ENCODE results near the gene OR7C1.

The OR7C1 gene

GRCh38 chr19:14835011-14835410 is at the start of gene OR7C1, which contains the start of gene OR7A5:
OR7C1 (minus strand) TSS chr19:14835185; CDS start chr19:14800136, 35,049 bp downstream.
OR7A5 (minus strand) TSS chr19:14835185; CDS start chr19:14828241, 6,944 bp downstream.
- Histone ChIP-seq H3K9me3 (ENCODE audit: insufficient read depth, low read length) (0 out of 2 replicates have a peak, but pooled peaks cover 6% of the 10 kb centered on the region), H3K9ac (ENCODE audit: insufficient read length, low read depth) (no peak within 1 kb of the TSS), H3K4me3 (ENCODE audit: insufficient read length, low read depth) (no peak within 1 kb of the TSS), H3K27me3 (ENCODE audit: insufficient read depth, insufficient read length) (no peaks in the 10 kb centered on the region), H3K36me3 (ENCODE audit: insufficient read depth, insufficient read length, low read length) (no peaks in the 10 kb centered on the region), H3K4me1 (ENCODE audit: insufficient read depth, insufficient read length) (no peaks in the 10 kb centered on the region)
- TF ChIP-seq SUZ12 (IDR thresholded peaks at IDR 0.05; ENCODE audit: extremely low read depth, insufficient read depth, insufficient read length) (no peak), YY1 (IDR thresholded peaks at IDR 0.05; ENCODE audit: insufficient read depth, insufficient read length) (no peak), ZNF274 (IDR thresholded peaks at IDR 0.05; ENCODE audit: low read depth, low read length) (no peak)
- no peak for DNase-seq (ENCODE audit: low read depth, low spot score)

GRCh38 chr19:14871619-14872230 is 36.7 kb upstream of the OR7C1 start:
- DNase-seq (ENCODE audit: low read depth, low spot score): no peak
- H3K9ac ChIP-seq (ENCODE audit: insufficient read length, low read depth): no peak overlapping the region
- TF ChIP-seq ZNF274 (IDR thresholded peaks at IDR 0.05; ENCODE audit: low read depth, low read length): no peak
- no peak for TF ChIP-seq YY1 (IDR thresholded peaks at IDR 0.05; ENCODE audit: insufficient read depth, insufficient read length)
- no peak for TF ChIP-seq SUZ12 (IDR thresholded peaks at IDR 0.05; ENCODE audit: extremely low read depth, insufficient read depth, insufficient read length)
- H3K4me1 ChIP-seq (ENCODE audit: insufficient read depth, insufficient read length): no peaks in the 10 kb centered on the region
- no peak overlapping the region for H3K4me3 ChIP-seq (ENCODE audit: insufficient read length, low read depth)
- H3K9me3 ChIP-seq (ENCODE audit: insufficient read depth, low read length): peaks cover 18% of the 10 kb centered on the region
- H3K36me3 ChIP-seq (ENCODE audit: insufficient read depth, insufficient read length, low read length): no peaks in the 10 kb centered on the region
- no peaks in the 10 kb centered on the region for H3K27me3 ChIP-seq (ENCODE audit: insufficient read depth, insufficient read length)

DNA sequence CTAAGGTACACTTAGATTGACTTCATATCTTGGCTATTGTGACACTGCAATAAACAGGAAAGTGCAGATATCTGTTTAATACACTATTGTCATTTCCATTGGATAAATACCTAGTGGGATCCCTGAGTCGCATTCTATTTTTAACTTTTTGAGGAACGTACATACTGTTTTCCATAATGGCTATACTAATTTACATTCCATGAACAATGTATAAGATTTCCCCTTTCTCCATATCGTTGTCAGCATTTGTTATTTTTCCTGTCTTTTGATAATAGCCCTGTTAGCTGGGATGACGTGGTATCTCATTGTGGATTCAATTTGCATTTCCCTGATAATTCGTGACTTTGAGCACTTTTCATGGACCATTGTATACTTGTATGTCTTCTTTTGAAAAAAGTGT is 33.5 kb upstream of the OR7C1 start:
- DNase-seq (ENCODE audit: low read depth, low spot score): no peak
- no peak for TF ChIP-seq ZNF274 (IDR thresholded peaks at IDR 0.05; ENCODE audit: low read depth, low read length)
- Histone ChIP-seq H3K9ac (ENCODE audit: insufficient read length, low read depth) (no peak overlapping the region), H3K4me1 (ENCODE audit: insufficient read depth, insufficient read length) (no peaks in the 10 kb centered on the region), H3K36me3 (ENCODE audit: insufficient read depth, insufficient read length, low read length) (no peaks in the 10 kb centered on the region), H3K4me3 (ENCODE audit: insufficient read length, low read depth) (no peak overlapping the region), H3K9me3 (ENCODE audit: insufficient read depth, low read length) (peaks cover 20% of the 10 kb centered on the region), H3K27me3 (ENCODE audit: insufficient read depth, insufficient read length) (no peaks in the 10 kb centered on the region)

GRCh38 chr19:14848822-14849221 is 13.8 kb upstream of the OR7C1 start, which contains the start of gene OR7A10:
OR7A10 (minus strand) TSS chr19:14848922; CDS start chr19:14841877, 7,045 bp downstream.
- H3K9ac ChIP-seq (ENCODE audit: insufficient read length, low read depth): no peak within 1 kb of the TSS
- no peaks in the 10 kb centered on the region for H3K36me3 ChIP-seq (ENCODE audit: insufficient read depth, insufficient read length, low read length)
- H3K9me3 ChIP-seq (ENCODE audit: insufficient read depth, low read length): no peaks in the 10 kb centered on the region
- no peaks in the 10 kb centered on the region for H3K27me3 ChIP-seq (ENCODE audit: insufficient read depth, insufficient read length)
- TF ChIP-seq YY1 (IDR thresholded peaks at IDR 0.05; ENCODE audit: insufficient read depth, insufficient read length) (no peak), ZNF274 (IDR thresholded peaks at IDR 0.05; ENCODE audit: low read depth, low read length) (no peak), SUZ12 (IDR thresholded peaks at IDR 0.05; ENCODE audit: extremely low read depth, insufficient read depth, insufficient read length) (no peak)
- H3K4me1 ChIP-seq (ENCODE audit: insufficient read depth, insufficient read length): no peaks in the 10 kb centered on the region
- no peak for DNase-seq (ENCODE audit: low read depth, low spot score)
- no peak within 1 kb of the TSS for H3K4me3 ChIP-seq (ENCODE audit: insufficient read length, low read depth)

DNA sequence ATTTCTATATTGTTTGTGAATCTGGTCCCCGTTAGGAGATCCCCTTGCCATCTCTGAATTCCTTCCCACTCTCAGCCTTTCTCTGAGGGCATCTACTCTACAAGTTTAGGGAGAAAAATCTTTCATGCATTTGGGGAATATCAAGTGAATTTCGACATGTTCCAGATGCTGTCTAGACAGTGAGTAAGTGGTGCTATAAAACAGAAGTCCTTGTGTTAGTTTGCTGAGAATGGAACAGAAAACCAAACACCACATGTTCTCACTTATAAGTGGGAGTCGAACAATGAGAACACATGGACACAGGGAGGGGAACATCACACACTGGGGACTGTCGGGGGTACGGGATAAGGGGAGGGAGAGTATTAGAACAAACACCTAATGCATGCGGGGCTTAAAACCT is 8.6 kb upstream of the OR7C1 start:
- Histone ChIP-seq H3K9me3 (ENCODE audit: insufficient read depth, low read length) (0 out of 2 replicates have a peak, but pooled peaks cover 6% of the 10 kb centered on the region), H3K4me3 (ENCODE audit: insufficient read length, low read depth) (no peak overlapping the region), H3K9ac (ENCODE audit: insufficient read length, low read depth) (no peak overlapping the region), H3K27me3 (ENCODE audit: insufficient read depth, insufficient read length) (no peaks in the 10 kb centered on the region), H3K36me3 (ENCODE audit: insufficient read depth, insufficient read length, low read length) (no peaks in the 10 kb centered on the region), H3K4me1 (ENCODE audit: insufficient read depth, insufficient read length) (no peaks in the 10 kb centered on the region)
- no peak for DNase-seq (ENCODE audit: low read depth, low spot score)
- no peak for TF ChIP-seq ZNF274 (IDR thresholded peaks at IDR 0.05; ENCODE audit: low read depth, low read length)
- TF ChIP-seq YY1 (IDR thresholded peaks at IDR 0.05; ENCODE audit: insufficient read depth, insufficient read length): no peak
- TF ChIP-seq SUZ12 (IDR thresholded peaks at IDR 0.05; ENCODE audit: extremely low read depth, insufficient read depth, insufficient read length): no peak

- Histone ChIP-seq H3K4me1 (ENCODE audit: insufficient read depth, insufficient read length) (no peaks in the 10 kb centered on the region), H3K36me3 (ENCODE audit: insufficient read depth, insufficient read length, low read length) (no peaks in the 10 kb centered on the region), H3K4me3 (ENCODE audit: insufficient read length, low read depth) (no peak overlapping the region), H3K9ac (ENCODE audit: insufficient read length, low read depth) (no peak overlapping the region), H3K27me3 (ENCODE audit: insufficient read depth, insufficient read length) (no peaks in the 10 kb centered on the region), H3K9me3 (ENCODE audit: insufficient read depth, low read length) (0 out of 2 replicates have a peak, but pooled peaks cover 6% of the 10 kb centered on the region)
- DNase-seq (ENCODE audit: low read depth, low spot score): no peak
- TF ChIP-seq ZNF274 (IDR thresholded peaks at IDR 0.05; ENCODE audit: low read depth, low read length) (no peak), SUZ12 (IDR thresholded peaks at IDR 0.05; ENCODE audit: extremely low read depth, insufficient read depth, insufficient read length) (no peak), YY1 (IDR thresholded peaks at IDR 0.05; ENCODE audit: insufficient read depth, insufficient read length) (no peak)
Observed at GRCh38 chr19:14843169-14843568, 8.2 kb upstream of the OR7C1 start.

DNA sequence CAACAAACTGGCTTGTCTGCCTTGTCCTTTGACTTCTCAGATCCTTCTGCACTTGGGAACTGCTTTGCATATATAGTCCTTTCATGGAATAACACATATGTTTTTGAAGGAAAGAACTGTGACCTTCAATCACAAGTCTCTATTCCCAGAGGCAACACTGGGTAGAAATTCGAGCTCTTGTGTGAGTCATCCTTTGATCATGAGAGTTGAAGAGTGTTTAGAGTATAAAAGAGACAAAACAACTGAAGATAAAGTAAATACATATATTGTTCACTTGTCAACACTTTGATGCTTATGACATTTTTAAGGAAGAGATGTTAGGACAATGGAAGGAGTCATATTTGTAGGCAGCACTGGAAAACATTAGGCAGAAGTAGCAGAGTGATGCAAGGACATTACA is 5.2 kb upstream of the OR7C1 start:
- no peak overlapping the region for H3K4me3 ChIP-seq (ENCODE audit: insufficient read length, low read depth)
- TF ChIP-seq ZNF274 (IDR thresholded peaks at IDR 0.05; ENCODE audit: low read depth, low read length): no peak
- no peak for TF ChIP-seq YY1 (IDR thresholded peaks at IDR 0.05; ENCODE audit: insufficient read depth, insufficient read length)
- no peak for TF ChIP-seq SUZ12 (IDR thresholded peaks at IDR 0.05; ENCODE audit: extremely low read depth, insufficient read depth, insufficient read length)

More for the DNA sequence above, 5.2 kb upstream of the OR7C1 start:
- Histone ChIP-seq H3K36me3 (ENCODE audit: insufficient read depth, insufficient read length, low read length) (no peaks in the 10 kb centered on the region), H3K9me3 (ENCODE audit: insufficient read depth, low read length) (0 out of 2 replicates have a peak, but pooled peaks cover 6% of the 10 kb centered on the region), H3K9ac (ENCODE audit: insufficient read length, low read depth) (no peak overlapping the region), H3K27me3 (ENCODE audit: insufficient read depth, insufficient read length) (no peaks in the 10 kb centered on the region), H3K4me1 (ENCODE audit: insufficient read depth, insufficient read length) (no peaks in the 10 kb centered on the region)
- no peak for DNase-seq (ENCODE audit: low read depth, low spot score)

Measured in NT2/D1 (cell line).